Activated T-helper 17 cell treated with anti-CD3 and anti-CD28 coated beads, Interleukin-2, amount 50 U/mL, for 72 hours (primary cell): ENCODE results near the gene CCNQ. TPM values are rescaled to one million over a fixed set of nuclear protein-coding genes. Genes with fewer than 3 reads are reported as not detected.
"Not testable (repeated sequence)": the region's sequence is repeated elsewhere in the genome, so short reads cannot be mapped to it uniquely, and the experiment has no call there.

Experiments
- ATAC-seq: fragments of 150-1000 bp; cut with Tn5 transposase; replicated peaks from 2 replicates; pipeline ENCODE4 v1.10.0; 2021; ENCODE audit warnings: mild to moderate bottlenecking, moderate library complexity
- H3K27ac Mint-ChIP-seq: one replicate; pipeline ENCODE4 v1.8.0; 2022; ENCODE audit warnings: mixed read lengths
- H3K27me3 Mint-ChIP-seq: one replicate; pipeline ENCODE4 v1.8.0; 2022; ENCODE audit warnings: mixed read lengths
- H3K36me3 Mint-ChIP-seq: one replicate; pipeline ENCODE4 v1.8.0; 2022; ENCODE audit warnings: low read depth, mild to moderate bottlenecking, mixed read lengths
- H3K4me1 Mint-ChIP-seq: one replicate; pipeline ENCODE4 v1.8.0; 2022; ENCODE audit warnings: mixed read lengths
- H3K4me3 Mint-ChIP-seq: one replicate; pipeline ENCODE4 v1.8.0; 2022; ENCODE audit warnings: mild to moderate bottlenecking, mixed read lengths
- H3K9me3 Mint-ChIP-seq: one replicate; pipeline ENCODE4 v1.8.0; 2022; ENCODE audit warnings: mixed read lengths
- total RNA-seq, 2 donors: library from RNA; stranded (reverse); gene quantifications; one replicate each; pipeline ENCODE4 v1.2.3, GENCODE V29; 2022

Gene CCNQ
- total RNA-seq, 2 donors from 2014 or later = 9.1 to 26.4 TPM

DNA sequence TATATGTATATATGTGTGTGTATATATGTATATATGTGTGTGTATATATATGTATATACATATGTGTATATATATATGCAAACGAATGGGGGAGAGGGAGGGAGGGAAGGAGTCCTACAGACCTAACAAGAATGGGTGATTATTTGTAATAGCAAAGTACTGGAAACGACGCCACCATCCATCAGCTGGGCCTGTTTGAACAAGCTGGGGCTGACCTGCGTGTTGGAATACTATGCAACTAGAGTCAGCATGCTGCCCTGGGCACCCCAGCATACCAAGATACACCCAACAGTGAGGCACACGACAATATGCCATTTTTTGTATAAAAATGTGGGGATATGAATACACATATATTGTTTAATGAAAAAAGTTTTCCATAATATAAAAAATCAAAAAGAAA lies 21.6 kb upstream of the CCNQ start:
- Mint-ChIP-seq H3K9me3 (no peaks in the 10 kb centered on the region), H3K4me3 (no peak overlapping the region), H3K27me3 (no peaks in the 10 kb centered on the region), H3K4me1 (no peaks in the 10 kb centered on the region), H3K27ac (no peak overlapping the region), H3K36me3 (no peaks in the 10 kb centered on the region)
- no peak for ATAC-seq

DNA sequence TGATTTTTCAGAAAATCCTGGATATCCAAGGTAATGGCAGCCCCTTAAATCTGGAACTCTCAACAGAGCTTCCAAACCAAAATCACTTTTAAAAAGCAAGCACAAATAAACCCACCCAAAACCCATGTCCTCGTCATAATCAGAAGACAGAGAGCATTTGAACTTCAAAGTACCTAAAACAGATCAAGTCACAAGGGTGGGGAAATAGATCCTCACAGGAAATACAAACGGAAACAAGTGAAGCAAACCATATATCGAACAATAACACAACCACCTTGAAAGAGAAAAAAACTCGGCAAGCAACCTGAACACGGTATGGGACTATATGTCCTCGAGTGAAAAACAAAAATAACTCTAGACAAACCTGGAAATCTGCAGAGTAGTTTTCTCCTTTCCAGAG lies 15.9 kb upstream of the CCNQ start:
- no peak overlapping the region for H3K27ac Mint-ChIP-seq
- no peaks in the 10 kb centered on the region for H3K27me3 Mint-ChIP-seq
- H3K4me1 Mint-ChIP-seq = peaks cover 6% of the 10 kb centered on the region
- no peaks in the 10 kb centered on the region for H3K36me3 Mint-ChIP-seq
- no peaks in the 10 kb centered on the region for H3K9me3 Mint-ChIP-seq
- peak overlapping the region; percentile 41 for H3K4me3 Mint-ChIP-seq
- no peak for ATAC-seq

DNA sequence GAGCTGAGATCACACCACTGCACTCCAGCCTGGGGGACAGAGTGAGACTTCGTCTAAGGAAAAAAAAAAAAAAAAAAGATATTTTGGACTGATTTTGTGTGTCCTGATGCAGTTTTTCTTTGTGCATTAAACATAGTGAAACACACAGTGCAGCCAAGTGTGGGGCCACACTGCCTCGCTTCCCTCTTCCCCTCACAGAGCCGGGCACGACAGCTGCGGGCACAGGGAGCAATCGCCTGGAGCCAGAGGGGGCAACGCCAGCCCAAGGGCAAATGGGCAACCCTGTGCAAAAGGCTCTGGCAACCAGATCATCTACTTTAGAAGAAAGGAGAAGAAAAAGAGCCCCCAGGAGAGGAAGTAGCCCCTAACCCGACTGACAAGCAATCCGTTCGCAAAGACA lies 13.5 kb upstream of the CCNQ start:
- H3K36me3 Mint-ChIP-seq = no peaks in the 10 kb centered on the region
- H3K4me3 Mint-ChIP-seq = no peak overlapping the region
- no peaks in the 10 kb centered on the region for H3K27me3 Mint-ChIP-seq
- H3K9me3 Mint-ChIP-seq = no peaks in the 10 kb centered on the region
- ATAC-seq = no peak
- H3K27ac Mint-ChIP-seq = no peak overlapping the region
- peaks cover 6% of the 10 kb centered on the region for H3K4me1 Mint-ChIP-seq

DNA sequence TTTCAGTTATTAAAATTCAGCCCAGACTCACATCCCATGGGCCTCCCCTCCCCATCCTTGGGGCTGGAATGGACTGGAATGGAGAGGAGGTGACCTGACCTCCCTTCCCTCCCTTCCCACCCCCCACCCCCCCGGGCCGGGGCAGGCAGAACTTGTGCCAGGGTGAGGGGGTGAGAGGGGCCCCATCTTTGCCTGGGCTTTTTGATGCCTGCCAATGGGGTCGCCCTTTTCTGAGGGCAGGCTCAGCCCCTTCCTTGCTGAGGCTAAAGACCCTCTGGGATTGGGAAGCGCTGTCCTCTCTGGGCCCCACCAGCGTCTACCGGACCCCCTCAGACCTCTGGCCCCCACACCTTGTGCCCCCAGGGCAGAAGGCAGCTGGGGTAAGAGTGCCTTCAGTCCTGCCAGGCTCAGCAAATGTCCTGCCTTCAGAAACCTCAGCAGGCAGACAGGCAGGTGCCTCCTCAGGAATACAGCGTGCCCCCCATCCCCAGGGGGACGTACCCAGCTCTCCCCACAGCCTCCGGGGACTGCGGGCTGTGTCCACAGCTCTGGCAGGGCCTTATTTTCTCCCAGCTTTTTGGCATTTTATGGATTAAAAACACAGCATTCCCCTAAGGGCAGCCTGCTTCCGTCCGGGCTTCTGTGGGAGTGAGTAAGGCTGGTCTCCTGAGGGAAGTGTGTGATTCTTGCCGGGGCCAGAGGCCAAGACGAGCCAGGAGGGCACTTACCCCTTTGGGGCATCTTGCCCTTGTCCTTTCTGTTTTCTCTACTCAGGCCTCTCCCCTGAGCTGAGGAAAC lies 12.6 kb upstream of the CCNQ start:
- no peak overlapping the region for H3K27ac Mint-ChIP-seq
- H3K4me3 Mint-ChIP-seq = no peak overlapping the region
- no peaks in the 10 kb centered on the region for H3K27me3 Mint-ChIP-seq
- no peak for ATAC-seq
- no peaks in the 10 kb centered on the region for H3K36me3 Mint-ChIP-seq
- peaks cover 6% of the 10 kb centered on the region for H3K4me1 Mint-ChIP-seq
- no peaks in the 10 kb centered on the region for H3K9me3 Mint-ChIP-seq

DNA sequence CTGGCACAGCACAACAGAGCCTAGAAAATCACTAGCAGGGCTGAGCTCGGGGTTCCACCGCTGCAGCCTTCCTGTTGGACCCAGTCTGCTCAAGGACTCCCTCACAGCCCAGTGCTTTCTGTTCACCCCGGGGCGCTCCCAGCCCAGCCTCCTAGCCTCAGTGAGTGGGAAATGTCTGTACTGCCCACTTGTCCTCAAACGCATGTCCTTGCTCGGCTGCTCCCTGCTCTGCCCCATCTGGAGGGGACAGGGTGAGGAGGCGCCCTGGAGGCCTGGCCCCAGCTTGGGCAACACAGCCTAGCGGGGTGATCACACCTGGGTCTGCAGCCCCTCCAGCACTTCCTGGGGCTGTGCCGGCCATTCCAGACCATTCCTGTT lies 11.9 kb upstream of the CCNQ start:
- H3K36me3 Mint-ChIP-seq = no peaks in the 10 kb centered on the region
- no peak overlapping the region for H3K27ac Mint-ChIP-seq
- no peaks in the 10 kb centered on the region for H3K27me3 Mint-ChIP-seq
- H3K9me3 Mint-ChIP-seq = no peaks in the 10 kb centered on the region
- H3K4me3 Mint-ChIP-seq = peak overlapping the region; percentile 70
- no peak for ATAC-seq
- peaks cover 6% of the 10 kb centered on the region for H3K4me1 Mint-ChIP-seq

DNA sequence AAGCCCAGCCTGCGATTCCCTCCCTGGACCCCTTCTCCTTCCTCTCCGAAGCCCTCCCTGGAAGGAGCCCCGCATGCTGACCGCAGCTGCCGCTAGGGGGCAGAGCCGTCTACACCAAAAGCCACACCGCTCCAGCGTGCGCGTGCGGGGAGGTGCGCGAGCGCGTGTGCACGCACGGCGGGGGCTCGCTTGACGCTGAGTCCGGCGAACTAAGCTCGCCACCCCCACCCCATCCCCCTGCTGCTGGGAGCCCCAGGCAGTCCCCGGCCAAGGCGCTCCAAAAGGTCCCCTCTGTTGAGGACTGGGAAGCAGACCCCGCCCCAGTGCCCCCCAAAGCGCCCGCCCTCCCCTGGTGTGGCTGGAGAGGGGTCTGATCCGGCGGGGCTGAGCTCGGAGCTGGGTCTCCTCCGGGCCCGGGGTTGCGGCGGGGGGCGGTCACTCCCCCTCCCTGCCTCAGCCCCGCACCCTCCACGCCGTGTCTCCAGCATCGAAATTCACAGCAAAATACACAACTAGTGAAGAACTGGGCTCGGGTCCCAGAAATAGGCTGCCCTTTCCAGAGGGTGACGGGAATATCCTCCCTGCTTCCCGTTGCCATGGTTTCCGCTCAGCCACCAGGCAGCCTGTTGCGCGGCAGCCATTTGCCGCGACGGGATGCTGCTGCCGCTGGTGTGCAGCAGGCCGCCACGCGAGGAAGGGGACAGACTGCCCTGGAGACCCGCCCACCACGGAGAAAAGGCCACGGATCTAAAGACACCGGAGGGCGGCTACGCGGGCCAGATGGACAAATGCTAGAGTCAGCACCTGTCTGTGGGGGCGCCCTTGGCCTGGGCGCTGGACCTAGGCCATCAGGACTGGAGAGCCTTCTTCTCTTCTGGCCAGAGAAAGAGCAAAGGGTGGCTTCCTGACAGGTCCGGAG lies 11.2 kb upstream of the CCNQ start:
- Mint-ChIP-seq H3K27me3 (no peaks in the 10 kb centered on the region), H3K9me3 (no peaks in the 10 kb centered on the region), H3K4me3 (peak overlapping the region; percentile 70), H3K36me3 (no peaks in the 10 kb centered on the region), H3K27ac (no peak overlapping the region), H3K4me1 (peaks cover 6% of the 10 kb centered on the region)
- peak; percentile 94 for ATAC-seq

DNA sequence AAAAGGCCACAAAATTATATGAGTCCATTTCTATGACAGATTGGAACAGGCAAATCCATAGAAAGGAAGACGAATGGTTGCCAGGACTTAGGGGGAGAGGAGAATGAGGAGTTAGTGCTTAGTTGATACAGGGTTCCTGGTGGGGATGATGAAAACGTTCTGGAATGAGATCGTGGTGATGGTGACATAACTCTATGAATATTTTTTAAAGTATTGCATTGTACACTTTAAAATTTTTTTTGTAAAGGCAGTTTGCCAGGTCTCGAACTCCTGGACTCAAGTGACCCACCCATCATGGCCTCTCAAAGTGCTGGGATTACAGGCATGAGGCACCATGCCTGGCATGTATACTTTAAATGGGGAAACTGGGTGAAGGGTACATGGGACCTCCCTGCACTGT lies 9.9 kb upstream of the CCNQ start:
- H3K36me3 Mint-ChIP-seq = no peaks in the 10 kb centered on the region
- no peaks in the 10 kb centered on the region for H3K4me1 Mint-ChIP-seq
- no peak overlapping the region for H3K27ac Mint-ChIP-seq
- no peaks in the 10 kb centered on the region for H3K9me3 Mint-ChIP-seq
- no peaks in the 10 kb centered on the region for H3K27me3 Mint-ChIP-seq
- no peak for ATAC-seq
- no peak overlapping the region for H3K4me3 Mint-ChIP-seq

DNA sequence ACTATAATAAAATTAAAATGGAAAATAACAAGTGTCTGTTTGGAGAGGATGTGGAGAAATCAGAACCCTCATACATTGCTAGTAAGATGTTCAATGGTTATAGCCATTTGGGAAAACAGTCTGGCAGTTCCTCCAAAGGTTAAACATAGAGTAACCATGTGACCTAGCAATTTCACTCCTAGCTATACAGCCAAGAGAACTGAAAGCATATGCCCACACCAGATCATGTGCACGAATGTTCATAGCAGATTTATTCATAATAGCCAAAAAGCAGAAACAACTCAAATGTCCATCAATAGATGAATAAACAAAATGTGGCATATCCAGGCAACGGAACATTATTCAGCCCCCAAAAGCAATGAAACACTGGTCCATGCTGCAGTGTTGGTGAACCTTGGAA lies 9.4 kb upstream of the CCNQ start:
- H3K36me3 Mint-ChIP-seq = no peaks in the 10 kb centered on the region
- no peak overlapping the region for H3K4me3 Mint-ChIP-seq
- no peaks in the 10 kb centered on the region for H3K4me1 Mint-ChIP-seq
- H3K27ac Mint-ChIP-seq = no peak overlapping the region
- H3K9me3 Mint-ChIP-seq = no peaks in the 10 kb centered on the region
- ATAC-seq = no peak
- no peaks in the 10 kb centered on the region for H3K27me3 Mint-ChIP-seq

DNA sequence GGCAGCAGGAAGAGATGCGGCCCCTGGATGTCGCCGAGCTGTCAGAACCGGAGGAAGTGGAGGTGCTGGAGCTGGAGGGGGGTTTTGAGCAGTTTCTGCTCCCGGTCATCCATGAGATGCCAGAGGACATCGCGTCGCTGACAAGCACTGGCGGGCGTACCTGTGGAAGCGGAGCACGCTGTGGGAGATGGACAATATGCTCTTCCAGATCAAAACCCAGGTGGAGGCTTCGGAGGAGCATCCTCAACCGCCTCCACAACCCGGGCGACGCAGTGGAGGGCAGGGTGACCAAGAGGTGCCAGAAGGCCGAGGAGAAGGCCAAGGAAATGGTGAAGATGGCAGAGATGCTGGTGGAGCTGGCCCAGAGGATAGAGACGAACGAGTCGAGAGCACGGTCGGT lies 7.6 kb upstream of the CCNQ start:
- Mint-ChIP-seq H3K4me3 (no peak overlapping the region), H3K27ac (no peak overlapping the region), H3K4me1 (peaks cover 5% of the 10 kb centered on the region), H3K9me3 (no peaks in the 10 kb centered on the region), H3K27me3 (no peaks in the 10 kb centered on the region), H3K36me3 (no peaks in the 10 kb centered on the region)
- ATAC-seq = no peak

DNA sequence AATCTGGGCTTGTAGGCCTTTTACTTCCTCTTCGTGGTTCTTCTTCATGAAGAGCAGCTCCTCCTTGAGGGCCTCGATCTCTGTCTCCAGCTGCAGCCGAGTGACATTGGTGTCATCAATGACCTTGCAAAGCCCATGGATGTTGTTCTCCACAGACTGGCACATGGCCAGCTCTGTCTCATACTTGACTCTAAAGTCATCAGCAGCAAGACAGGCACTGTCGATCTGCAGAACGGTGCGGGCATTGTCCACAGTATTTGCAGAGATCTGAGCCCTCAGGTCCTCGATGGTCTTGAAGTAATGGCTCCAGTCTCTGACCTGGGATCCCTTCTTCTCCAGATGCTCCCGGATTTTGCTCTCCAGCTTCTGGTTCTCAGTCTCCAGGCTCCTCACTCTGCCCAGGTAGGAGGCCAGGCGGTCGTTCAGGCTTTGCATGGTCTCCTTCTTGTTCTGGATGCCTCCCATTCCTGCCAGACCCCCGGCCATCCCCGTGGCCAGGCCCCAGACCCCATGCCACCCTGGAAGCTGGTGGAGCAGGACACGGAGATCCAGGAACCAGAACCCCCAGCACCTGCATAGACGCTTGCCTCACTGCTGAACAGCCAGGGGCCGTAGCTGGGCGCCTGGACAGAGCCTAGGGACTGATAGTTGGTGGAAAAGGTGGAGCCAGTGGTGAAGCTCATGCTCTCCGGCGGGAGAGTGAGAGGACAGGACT lies 5.9 kb upstream of the CCNQ start:
- H3K4me1 Mint-ChIP-seq, H3K9me3 Mint-ChIP-seq, ATAC-seq, H3K4me3 Mint-ChIP-seq, H3K36me3 Mint-ChIP-seq, H3K27ac Mint-ChIP-seq, H3K27me3 Mint-ChIP-seq: not testable (repeated sequence)

DNA sequence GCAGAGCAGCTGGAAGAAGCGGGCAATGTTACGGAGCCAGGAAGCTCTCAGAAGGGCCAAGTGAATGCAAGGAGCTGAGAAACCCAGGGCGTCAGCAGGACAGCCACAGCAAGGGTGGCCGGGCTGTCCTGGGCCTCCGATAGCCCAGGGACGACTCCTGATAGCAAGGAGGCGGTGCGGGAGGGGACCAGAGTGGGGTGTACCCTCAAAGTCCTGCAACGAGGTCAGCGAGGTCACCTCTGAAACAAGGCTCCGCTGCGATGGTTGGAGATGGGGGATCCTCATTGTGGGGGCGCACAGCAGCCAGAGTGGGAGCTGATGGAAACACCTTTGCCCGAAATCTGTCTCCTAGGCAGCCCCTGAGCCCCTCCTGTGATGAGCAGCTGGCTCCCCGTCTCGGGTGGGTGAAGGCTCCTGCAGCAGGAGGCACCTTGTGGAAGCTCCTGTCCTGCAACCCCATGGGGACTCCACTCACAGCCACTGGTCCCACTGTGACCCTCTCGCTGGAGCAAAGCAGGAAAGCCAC lies 4.3 kb upstream of the CCNQ start:
- ATAC-seq = no peak
- no peak overlapping the region for H3K27ac Mint-ChIP-seq

DNA sequence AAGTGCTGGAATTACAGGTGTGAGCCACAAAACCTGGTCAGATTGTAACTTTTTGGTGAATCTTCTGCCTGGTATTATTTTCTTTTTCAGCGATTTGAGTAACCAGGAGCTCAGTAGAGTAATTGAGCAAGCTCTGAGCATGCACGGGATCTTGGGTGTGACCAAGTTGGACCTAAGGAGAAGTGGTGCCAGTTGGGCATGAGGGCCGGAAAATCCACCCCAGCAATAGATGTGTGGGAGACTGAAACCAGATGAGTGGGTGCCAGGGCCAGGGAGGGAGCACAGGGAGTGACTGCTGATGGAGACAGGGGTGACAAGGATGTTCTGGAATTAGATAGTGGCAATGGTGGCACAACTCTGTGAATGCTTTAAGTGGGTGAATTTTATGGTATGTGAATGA lies 3.7 kb upstream of the CCNQ start:
- Mint-ChIP-seq H3K4me3 (no peak overlapping the region), H3K27me3 (no peaks in the 10 kb centered on the region), H3K9me3 (no peaks in the 10 kb centered on the region), H3K4me1 (peaks cover 6% of the 10 kb centered on the region), H3K27ac (no peak overlapping the region), H3K36me3 (no peaks in the 10 kb centered on the region)
- ATAC-seq = no peak

More for the DNA sequence above, 4.3 kb upstream of the CCNQ start:
- Mint-ChIP-seq H3K27me3 (no peaks in the 10 kb centered on the region), H3K4me3 (no peak overlapping the region), H3K36me3 (no peaks in the 10 kb centered on the region), H3K4me1 (peaks cover 5% of the 10 kb centered on the region), H3K9me3 (no peaks in the 10 kb centered on the region)

DNA sequence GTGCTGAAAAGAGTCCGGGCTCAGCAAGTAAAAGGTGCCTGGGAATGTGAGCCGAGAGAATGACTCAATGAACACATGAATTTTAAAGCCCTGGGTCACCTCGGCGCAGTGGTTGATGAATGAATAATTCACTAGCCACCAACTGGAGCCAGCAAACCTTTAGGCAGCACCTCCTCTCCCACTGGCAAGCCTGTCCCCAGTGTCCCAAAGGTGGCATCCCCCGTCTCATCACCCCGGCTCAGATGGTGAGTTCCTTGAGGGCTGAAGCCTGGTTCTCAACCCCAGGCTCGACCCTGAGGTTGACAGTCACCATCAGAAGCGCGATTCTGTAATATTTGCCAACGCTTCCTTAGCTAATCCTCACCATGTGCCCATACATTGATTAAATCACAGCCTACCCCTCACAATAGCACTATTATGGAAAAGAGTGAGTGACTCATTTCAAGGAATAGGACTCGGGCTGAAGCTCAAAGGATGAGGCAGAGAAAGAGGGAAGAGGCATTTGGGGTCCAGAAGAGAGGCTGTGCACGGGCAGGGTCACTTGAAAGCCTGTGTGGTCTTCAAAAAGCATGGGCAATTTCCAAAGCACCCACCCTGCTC lies 2.7 kb upstream of the CCNQ start:
- Mint-ChIP-seq H3K27ac (no peak overlapping the region), H3K4me3 (peak overlapping the region; percentile 93), H3K4me1 (peaks cover 12% of the 10 kb centered on the region), H3K27me3 (no peaks in the 10 kb centered on the region), H3K36me3 (no peaks in the 10 kb centered on the region), H3K9me3 (no peaks in the 10 kb centered on the region)
- no peak for ATAC-seq

DNA sequence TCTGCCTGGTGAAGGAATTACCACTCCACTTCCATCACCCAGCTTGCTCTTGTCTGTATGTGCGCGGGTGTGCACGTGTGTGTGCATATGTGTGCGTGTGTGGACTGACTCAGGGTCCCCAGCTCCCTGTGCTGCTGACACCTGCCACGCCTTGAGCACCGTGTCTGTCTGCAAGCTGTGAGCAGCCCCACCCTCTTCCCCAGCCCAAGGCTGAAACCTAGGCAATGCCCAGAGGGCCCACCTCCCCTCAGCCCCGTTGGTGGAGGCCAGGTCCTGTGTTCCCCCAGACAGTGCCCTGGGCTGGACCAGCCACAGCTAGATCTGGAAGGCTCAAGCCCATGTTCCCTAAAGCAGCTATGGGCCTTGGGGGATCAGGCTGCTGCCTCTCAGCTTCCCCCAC lies 2.0 kb upstream of the CCNQ start:
- Mint-ChIP-seq H3K9me3 (no peaks in the 10 kb centered on the region), H3K4me3 (peak overlapping the region; percentile 93), H3K27ac (no peak overlapping the region), H3K36me3 (peaks cover 3% of the 10 kb centered on the region), H3K27me3 (no peaks in the 10 kb centered on the region), H3K4me1 (peaks cover 12% of the 10 kb centered on the region)
- no peak for ATAC-seq
